Sigmoid colon (tissue), 7 donors: Measurements from ENCODE around the gene MVB12B. TPM values are rescaled to one million over a fixed set of nuclear protein-coding genes. Genes with fewer than 3 reads are reported as not detected.
A peak's percentile ranks its signal among the peaks of the same experiment; 100 is the strongest.

Source experiments
- DNase-seq: peaks from one replicate; pipeline ENCODE4 v3.0.0-alpha.2; 2019
- H3K27ac ChIP-seq, 4 donors: fragments of 200-600 bp; sonication (generic); one replicate each; pipeline ENCODE4 v1.5.1; 2016 to 2019; ENCODE audit warnings: mild to moderate bottlenecking in 1 of 4
- H3K27me3 ChIP-seq, 3 donors: fragments of 200-600 bp; sonication (generic); one replicate each; pipeline ENCODE4 v1.5.1; 2019; ENCODE audit warnings: mild to moderate bottlenecking in 1 of 3
- H3K36me3 ChIP-seq, 4 donors: fragments of 200-600 bp; sonication (generic); one replicate each; pipeline ENCODE4 v1.5.1; 2016 to 2019
- H3K4me1 ChIP-seq, 4 donors: fragments of 200-600 bp; sonication (generic); one replicate each; pipeline ENCODE4 v1.5.1; 2017 to 2019
- H3K4me3 ChIP-seq, 4 donors: fragments of 200-600 bp; sonication (generic); one replicate each; pipeline ENCODE4 v1.5.1; 2017 to 2019; ENCODE audit warnings: mild to moderate bottlenecking in 2 of 4, moderate library complexity in 1 of 4
- H3K9me3 ChIP-seq, 4 donors: fragments of 200-600 bp in 3 of 4; sonication (generic) in 3 of 4; one replicate each; pipeline versions ENCODE4 v1.5.1 to v1.6.1; 2013 to 2019
- CTCF ChIP-seq, 4 experiments: fragments of 450-650 bp in 3 of 4; fragments of 200-600 bp in 1 of 4; IDR thresholded peaks; one replicate each; pipeline ENCODE4 v1.5.1; 2016 to 2019; ENCODE audit warnings: antibody characterized with exemption in 4 of 4, mild to moderate bottlenecking in 3 of 4, moderate library complexity in 2 of 4
- EP300 ChIP-seq, 4 donors: sonication (generic); formaldehyde crosslinking; IDR thresholded peaks; one replicate each; pipeline ENCODE4 v1.6.1; 2017; ENCODE audit warnings: antibody characterized with exemption in 4 of 4
- POLR2A ChIP-seq, 2 donors: fragments of 450-650 bp; IDR thresholded peaks; one replicate each; pipeline ENCODE4 v1.6.1; 2016; ENCODE audit warnings: antibody characterized with exemption in 2 of 2, mild to moderate bottlenecking in 2 of 2, moderate library complexity in 2 of 2
- POLR2AphosphoS5 ChIP-seq, 4 donors: sonication (generic); formaldehyde crosslinking; IDR thresholded peaks; one replicate each; pipeline ENCODE4 v1.6.1; 2017; ENCODE audit warnings: antibody characterized with exemption in 4 of 4
- WGBS, 2 donors: extraction: QIAGEN DNeasy Blood & Tissue Kit; methylation state at CpG; one replicate each; pipeline ENCODE4 v1.1.7; 2013; 5-methylcytosine and 5-hydroxymethylcytosine counted together
- intact Hi-C: fragments of 100-400 bp; cut with DNase I; formaldehyde crosslinking; loops from one replicate; pipeline ENCODE4 v1.15.1; 2023
- polyA plus RNA-seq, 3 donors: library from polyadenylated mRNA; stranded (reverse); fragments of 200-250 nt; gene quantifications; one replicate each; pipeline ENCODE4 v1.2.3, GENCODE V29; 2013
- total RNA-seq, 4 donors: library from RNA; depleted of rRNA; stranded (reverse); fragments of >200 nt; gene quantifications; one replicate each; pipeline ENCODE4 v1.1.0, GENCODE V29; 2016
- donor health status: healthy with polysubstance abuse.
- donor health status: Bipolar disorder and iron deficiency.
- donor health status: healthy.

The MVB12B gene
- total and polyA plus RNA-seq, 7 donors: 5.1 to 14.4 (median 12.2) TPM

- Histone ChIP-seq H3K27me3 (no peaks in the 10 kb centered on the region), H3K9me3 (no peaks in the 10 kb centered on the region), H3K27ac (peak overlapping the region in 1 of 4 donors; percentile 21), H3K4me1 (peaks cover 0 to 23% (median 20%) of the 10 kb centered on the region in 4 donors), H3K4me3 (no peak overlapping the region), H3K36me3 (peaks cover 0 to 33% (median 0%) of the 10 kb centered on the region in 4 donors)
- no peak for DNase-seq
- no peak for TF ChIP-seq CTCF (IDR thresholded peaks at IDR 0.05)
- no peak for TF ChIP-seq POLR2A (IDR thresholded peaks at IDR 0.05)
- WGBS, 2 donors: 76 to 85% methylated on average over 8 of the region's 8 CpGs
- intact Hi-C loops: no loop called here
Observed at GRCh38 chr9:126388964-126389708, 62.5 kb downstream of the MVB12B start.

GRCh38 chr9:126389992-126390391 is 63.4 kb downstream of the MVB12B start:
- TF ChIP-seq POLR2A (IDR thresholded peaks at IDR 0.05): no peak
- TF ChIP-seq CTCF (IDR thresholded peaks at IDR 0.05): no peak
- no peak for TF ChIP-seq EP300 (IDR thresholded peaks at IDR 0.05)
- TF ChIP-seq POLR2AphosphoS5 (IDR thresholded peaks at IDR 0.05): no peak
- Histone ChIP-seq H3K36me3 (peaks cover 0 to 38% (median 0%) of the 10 kb centered on the region in 4 donors), H3K4me3 (no peak overlapping the region), H3K4me1 (peaks cover 0 to 23% (median 20%) of the 10 kb centered on the region in 4 donors), H3K27ac (peak overlapping the region in 3 of 4 donors; percentile 5 to 21 (median 14)), H3K27me3 (no peaks in the 10 kb centered on the region), H3K9me3 (no peaks in the 10 kb centered on the region)
- intact Hi-C loops: no loop called here
- 54 to 91% methylated on average over 2 of the region's 2 CpGs for WGBS, 2 donors
- no peak for DNase-seq

DNA sequence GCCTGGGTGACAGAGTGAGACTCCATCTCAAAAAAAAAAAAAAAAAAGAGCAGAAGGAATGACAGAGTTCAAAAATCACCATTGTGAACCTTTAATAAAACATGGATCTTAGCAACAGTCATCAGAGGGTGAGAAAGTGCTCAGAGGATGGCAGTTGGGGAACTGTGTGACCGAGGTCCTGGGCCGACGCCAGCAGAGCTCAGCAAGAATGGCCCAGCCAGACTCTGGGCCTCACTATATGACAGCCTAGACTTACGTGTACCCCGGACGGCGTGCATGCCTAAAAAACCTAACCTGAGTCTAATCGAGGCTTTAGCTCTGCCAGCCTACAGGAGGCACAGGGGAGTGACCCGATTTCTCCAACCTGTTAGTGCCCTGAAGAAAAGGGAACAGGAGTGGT is 64.3 kb downstream of the MVB12B start:
- intact Hi-C loops: no loop called here
- no peaks in the 10 kb centered on the region for H3K9me3 ChIP-seq
- H3K4me3 ChIP-seq: no peak overlapping the region
- no peaks in the 10 kb centered on the region for H3K27me3 ChIP-seq
- H3K27ac ChIP-seq: no peak overlapping the region
- H3K36me3 ChIP-seq: peaks cover 0 to 47% (median 2%) of the 10 kb centered on the region in 4 donors
- no peak for DNase-seq
- no peak for TF ChIP-seq POLR2A (IDR thresholded peaks at IDR 0.05)
- TF ChIP-seq POLR2AphosphoS5 (IDR thresholded peaks at IDR 0.05): no peak
- TF ChIP-seq CTCF (IDR thresholded peaks at IDR 0.05): no peak
- no peak for TF ChIP-seq EP300 (IDR thresholded peaks at IDR 0.05)
- peaks cover 0 to 23% (median 20%) of the 10 kb centered on the region in 4 donors for H3K4me1 ChIP-seq
- 79 to 92% methylated on average over 9 of the region's 9 CpGs for WGBS, 2 donors

- Histone ChIP-seq H3K4me1 (peaks cover 0 to 23% (median 20%) of the 10 kb centered on the region in 4 donors), H3K36me3 (peaks cover 0 to 50% (median 2%) of the 10 kb centered on the region in 4 donors), H3K27ac (peak overlapping the region; percentile 52 to 65 (median 64)), H3K9me3 (no peaks in the 10 kb centered on the region), H3K4me3 (no peak overlapping the region), H3K27me3 (no peaks in the 10 kb centered on the region)
- intact Hi-C loops: no loop called here
- 85 to 87% methylated on average over 24 of the region's 24 CpGs for WGBS, 2 donors
- DNase-seq: no peak
- no peak for TF ChIP-seq CTCF (IDR thresholded peaks at IDR 0.05)
- TF ChIP-seq POLR2A (IDR thresholded peaks at IDR 0.05): no peak
- TF ChIP-seq EP300 (IDR thresholded peaks at IDR 0.05): no peak
- no peak for TF ChIP-seq POLR2AphosphoS5 (IDR thresholded peaks at IDR 0.05)
Observed at GRCh38 chr9:126391713-126392661, 65.4 kb downstream of the MVB12B start.
